ENCODE measurements around the gene ACP7.
"Not testable (repeated sequence)": the region's sequence is repeated elsewhere in the genome, so short reads cannot be mapped to it uniquely, and the experiment has no call there.

Gene ACP7

DNA sequence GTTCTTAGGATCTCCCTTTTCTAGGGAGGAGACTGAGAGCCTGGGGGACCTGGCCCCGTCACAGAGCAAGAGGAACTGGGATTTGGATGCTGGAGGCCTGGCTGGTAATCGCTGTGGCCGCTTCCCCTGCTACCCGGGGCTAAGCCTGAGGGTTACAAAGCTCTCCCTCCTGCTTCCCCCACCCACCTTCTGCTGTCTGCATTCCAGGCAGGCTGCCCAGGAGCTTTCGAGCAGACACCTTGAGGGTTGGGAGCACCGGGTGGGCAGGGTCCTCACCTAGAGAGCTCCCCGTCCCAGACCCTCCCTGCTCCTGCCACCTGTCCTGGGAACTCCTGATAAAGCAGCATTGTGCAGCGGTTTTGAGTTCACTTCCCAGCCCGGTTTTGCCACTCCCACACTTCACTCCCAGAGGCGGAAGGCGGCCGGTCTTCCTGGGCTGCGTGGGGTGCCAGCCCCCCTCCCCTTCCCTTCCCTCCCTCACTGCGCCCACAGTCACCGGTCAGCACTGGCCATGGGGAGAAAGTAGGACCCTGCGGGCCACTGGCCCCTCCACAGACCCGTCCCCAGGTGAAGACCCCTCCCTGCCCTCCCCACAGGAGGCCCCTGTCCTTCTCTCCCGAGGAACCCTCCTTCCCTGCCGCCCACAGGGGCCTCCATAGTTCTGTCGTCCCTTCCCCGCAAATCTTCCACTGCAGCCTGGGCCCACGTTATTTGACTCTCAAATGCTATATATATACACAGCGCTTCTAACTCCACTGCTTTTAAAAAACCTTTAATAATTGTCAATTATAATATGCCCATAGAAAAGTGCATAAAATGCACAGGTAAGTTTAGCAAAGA is 49.5 kb downstream of the ACP7 start:
- no peak for DNase-seq

DNA sequence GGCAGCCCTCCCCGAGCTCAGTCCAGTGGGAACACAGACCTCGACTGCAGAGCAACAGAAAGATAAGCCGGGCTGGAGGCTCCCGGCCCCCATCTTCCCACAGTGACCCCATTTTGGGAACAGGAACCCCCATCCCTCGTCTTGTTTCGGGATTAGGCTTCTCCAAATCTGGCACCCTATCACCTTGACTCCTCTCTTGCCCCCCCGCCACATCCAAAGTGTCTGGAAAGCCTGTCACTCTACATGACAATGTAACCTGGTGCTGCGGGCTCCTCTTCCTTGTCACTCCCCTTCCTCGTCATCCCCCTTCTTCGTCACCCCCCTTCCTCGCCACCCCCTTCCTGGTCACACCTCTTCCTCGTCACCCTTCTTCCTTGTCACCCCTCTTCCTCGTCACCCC is 51.5 kb downstream of the ACP7 start:
- DNase-seq: no peak

DNA sequence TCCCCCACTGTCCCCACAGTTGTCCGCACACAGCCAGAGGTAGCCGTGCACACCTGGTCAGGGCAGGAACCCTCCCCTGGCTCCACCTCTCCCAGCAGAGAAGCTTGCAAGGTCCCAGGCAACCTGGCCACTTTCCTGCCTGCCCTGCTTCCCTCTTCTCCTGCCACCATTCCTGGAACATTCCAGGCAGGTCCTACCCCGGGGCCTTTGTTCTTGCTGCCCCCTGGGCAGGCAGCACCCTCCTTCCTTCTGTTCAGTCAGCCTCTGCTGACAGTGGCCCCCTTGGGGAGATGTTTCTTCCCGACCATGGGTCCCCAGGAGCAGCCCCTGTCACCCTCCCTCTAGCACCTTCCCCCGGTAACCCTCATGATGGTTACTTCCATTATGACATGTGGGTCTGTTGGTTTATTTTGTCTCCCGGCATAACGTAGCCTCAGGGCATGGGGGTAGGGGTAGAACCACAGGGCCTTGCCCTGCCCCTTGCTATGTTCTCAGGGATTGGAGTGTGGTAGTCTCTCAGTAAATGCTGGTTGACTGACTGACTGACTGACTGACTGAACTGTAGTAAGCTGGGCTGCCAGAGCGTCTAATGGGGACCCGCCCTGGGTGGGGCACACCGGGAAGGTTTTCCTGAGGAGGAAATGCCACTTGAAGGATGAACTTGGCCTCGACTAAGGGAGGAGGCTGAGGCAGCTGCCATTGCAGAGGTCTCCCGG is 52.2 kb downstream of the ACP7 start:
- no peak for DNase-seq

DNA sequence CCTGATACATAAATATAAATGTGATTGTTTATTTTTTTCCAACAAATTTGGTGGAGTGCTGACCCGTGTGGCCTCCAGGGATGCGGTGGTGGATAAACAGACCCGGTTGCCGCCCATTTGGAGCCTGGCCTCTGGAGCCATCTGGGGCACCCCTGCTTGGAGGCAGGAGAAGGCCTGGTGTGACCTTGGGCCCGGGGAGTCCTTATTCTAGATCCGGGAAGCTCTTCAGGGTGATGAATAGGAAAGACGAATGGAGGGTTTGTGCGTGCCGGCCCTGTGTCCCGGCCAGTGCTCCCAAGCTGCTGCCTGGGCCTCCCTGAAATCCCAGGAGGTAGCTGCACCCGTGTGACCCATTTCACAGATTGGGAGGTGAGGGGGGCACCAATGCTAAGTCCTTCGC is 53.0 kb downstream of the ACP7 start:
- no peak for DNase-seq

DNA sequence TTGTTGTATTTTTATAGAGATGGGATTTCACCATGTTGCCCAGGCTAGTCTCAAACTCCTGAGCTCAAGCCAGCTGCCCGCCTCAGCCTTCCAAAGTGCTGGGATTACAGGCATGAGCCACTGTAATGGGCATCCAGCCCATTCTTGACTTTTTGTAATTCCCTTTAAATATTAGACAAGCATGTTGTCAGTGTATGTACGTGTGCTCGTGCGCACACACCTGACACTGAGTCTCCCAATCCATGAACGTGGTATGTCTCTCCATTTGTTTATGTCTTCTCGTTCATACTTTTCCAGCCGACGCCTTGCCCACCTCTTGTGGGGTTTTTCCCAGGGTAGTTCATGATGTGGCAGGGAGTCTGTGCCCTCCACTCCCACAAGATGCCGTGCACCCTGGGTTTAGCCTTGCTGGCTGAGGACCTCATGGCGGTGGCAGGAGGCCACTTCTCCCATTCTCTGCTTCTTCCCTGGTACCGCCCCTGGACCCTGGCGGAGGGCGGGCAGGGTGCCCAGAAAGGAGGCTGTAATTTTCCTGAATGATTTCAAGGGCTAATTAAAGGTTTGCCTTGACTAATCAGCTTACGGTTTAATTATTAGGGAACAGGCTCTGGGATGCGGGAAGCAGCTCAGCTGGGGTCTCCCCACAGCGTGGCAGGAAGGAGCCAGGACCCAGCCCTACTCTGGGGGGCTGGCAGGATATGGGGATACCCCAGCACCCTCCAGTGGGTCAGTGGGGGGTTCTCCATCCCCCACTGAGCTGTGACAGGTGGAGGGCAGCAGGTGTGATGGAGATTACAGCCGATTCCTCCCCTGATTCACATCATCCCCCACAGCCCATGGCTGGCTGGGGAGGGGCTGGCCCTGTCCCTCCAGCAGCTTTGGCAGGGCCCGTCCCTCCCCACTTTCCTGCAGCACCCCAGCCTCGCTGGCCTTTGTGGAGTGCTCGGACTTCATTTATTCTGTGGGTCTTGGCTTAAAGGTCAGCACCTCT is 54.3 kb downstream of the ACP7 start:
- DNase-seq: no peak

DNA sequence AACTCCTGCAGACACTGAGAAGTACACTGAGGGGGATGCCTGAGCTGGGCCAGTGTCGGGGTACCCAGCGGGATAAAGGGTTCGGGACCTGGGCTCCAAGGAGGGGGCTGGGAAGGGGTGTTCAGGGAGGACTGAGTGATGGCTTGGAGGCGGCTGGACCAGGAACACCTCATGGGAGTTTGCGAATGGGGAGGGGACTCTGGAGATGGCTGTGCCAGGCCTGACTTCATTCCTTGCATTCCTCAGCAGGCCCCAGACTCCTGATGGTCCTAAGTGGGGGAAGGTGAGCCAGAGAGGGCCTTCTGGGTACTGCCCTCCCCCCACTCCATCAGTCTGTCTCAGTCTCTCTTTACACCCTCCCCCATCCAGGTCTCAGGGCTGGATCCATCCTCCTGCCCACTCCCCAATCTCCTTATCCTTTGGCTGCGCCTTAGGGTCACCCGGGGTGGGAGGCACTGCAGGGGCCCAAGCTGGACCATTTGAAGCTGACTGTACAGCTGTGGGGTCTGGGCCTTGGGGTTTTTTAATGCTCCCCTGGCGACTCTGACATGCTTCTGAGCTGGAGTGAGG is 55.2 kb downstream of the ACP7 start:
- no peak for DNase-seq

DNA sequence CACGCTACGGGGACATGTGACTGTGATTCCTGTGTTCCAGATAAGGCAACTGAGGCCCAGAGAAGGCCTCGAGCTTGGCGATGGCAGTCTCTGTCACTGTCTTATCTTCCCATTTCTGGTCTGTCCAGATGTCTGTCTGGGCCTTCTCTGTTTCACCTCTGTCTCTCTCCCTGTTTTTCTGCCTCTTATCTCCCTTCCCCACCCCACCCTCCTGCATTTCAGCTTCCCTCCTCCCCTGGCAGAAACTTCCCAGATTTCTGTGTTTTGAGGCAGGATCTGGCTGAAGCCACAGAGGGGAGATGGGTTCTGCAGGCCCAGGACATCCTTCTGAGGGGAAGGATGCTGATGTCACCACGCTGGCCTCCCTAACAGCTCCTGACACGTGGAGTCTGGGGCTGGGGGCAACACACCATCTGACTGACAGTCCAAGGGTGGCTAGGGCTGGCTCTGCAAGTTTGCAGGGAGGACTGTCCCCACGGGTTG is 55.8 kb downstream of the ACP7 start:
- no peak for DNase-seq

DNA sequence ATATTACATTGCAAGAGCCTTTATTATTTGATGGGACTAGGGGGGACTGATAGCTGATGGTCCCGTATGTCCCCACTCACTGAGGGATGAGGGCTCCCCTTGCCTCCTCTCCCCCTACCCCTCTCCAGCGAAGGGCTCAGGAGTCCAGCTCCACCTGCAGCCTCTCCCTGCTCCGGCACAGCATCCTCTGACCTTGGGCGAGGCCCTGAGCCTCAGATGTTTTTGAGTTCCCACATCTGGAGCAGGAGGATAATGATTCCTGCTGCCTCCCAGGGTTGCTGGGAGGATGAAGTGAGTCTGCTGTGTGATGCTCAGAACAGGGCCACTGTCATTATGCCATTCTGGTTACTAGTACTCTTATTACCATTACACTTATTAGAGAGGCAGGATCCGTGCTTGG is 56.4 kb downstream of the ACP7 start:
- no peak for DNase-seq

DNA sequence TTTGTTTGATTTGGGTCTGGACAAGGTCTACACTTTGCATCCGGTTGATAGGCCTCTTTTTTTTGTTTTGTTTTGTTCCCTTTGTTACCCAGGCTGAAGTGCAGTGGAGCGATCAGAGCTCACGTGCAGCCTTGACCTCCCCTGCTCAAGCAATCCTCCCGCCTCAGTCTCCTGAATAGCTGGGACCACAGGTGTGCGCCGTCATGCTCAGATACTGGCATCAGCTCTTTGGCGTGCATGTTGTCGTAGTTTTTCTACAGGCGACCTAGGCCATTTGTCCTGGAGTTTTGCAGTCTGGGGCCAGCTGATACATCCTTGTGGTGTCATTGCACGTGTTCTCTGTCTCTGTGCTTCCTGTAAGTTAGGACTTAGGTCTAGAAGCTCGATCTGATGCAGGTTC is 57.8 kb downstream of the ACP7 start:
- DNase-seq: no peak

DNA sequence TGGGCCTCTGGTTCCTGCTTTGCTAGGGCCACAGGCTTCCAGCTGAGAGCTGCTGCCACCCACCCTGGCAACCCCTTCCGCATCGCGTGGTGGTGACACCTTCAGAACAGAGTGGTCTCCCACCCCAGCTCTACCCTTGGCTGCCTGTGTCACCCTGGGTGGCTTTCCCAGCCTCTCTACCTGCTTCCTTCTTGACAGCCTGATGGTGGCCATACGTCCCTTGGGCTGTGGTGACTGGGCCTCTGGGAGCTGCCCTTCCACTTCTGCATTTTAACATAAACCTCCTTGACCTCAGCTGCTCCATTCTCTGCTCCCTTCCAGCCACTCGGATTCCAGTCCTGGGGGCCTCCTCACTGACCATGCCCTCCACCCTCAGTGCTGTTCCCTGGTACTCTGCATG is 58.5 kb downstream of the ACP7 start:
- DNase-seq: no peak

DNA sequence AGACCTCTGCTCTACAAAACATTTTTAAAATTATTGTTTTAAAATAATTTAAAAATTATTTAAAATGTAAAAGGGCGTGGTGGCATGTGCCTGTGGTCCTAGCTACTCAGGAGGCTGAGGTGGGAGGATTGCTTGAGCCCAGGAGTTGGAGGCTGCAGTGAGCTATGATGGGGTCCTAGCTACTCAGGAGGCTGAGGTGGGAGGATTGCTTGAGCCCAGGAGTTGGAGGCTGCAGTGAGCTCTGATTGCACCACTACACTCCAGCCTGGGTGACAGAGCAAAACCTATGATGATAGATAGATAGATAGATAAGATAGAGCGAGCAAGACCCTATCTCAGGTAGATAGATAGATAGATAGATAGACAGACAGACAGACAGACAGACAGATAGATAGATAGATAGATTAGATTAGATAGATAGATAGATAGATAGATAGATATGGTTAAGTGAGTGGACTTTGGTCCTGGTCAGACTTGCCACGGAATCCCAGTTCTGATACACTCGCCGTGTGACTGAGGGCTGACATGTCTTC is 59.7 kb downstream of the ACP7 start:
- DNase-seq: not testable (repeated sequence)

DNA sequence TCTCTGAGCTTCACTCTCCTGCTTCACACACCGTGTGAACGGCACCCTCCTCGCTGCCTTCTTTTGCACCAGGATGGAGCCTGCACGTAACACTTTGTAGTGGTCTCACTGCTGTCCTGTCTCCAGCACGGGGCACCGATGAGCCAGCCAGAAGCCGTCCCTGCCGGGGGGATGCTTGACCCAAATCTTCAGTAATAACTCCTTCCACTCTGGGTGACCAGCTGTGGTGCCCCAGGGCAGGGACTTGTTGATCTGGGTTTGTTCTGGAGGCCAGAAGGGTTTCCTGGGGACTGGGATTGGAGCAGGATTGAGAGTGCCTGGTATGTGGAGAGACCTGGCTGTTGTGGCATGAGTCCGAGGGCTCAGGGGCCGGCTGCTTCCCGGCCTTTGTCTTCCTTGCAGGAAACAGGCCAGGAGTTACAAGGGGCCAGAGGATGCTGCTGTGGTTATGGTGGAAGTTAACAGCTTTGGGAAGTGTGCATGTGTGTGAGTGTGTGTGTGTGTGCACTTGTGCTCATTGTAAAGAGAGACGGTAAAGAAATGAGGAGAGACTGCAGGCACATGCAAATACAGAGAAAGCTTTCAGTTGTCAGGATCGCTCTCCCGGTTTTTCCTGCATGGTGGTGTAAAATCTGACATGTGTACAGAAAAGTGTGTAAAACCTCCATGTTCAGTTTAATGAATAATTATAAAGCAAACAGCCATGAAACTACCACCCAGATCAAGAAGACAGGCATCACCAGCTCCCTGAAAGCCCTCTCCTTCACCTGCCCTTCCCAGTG is 60.3 kb downstream of the ACP7 start:
- no peak for DNase-seq

DNA sequence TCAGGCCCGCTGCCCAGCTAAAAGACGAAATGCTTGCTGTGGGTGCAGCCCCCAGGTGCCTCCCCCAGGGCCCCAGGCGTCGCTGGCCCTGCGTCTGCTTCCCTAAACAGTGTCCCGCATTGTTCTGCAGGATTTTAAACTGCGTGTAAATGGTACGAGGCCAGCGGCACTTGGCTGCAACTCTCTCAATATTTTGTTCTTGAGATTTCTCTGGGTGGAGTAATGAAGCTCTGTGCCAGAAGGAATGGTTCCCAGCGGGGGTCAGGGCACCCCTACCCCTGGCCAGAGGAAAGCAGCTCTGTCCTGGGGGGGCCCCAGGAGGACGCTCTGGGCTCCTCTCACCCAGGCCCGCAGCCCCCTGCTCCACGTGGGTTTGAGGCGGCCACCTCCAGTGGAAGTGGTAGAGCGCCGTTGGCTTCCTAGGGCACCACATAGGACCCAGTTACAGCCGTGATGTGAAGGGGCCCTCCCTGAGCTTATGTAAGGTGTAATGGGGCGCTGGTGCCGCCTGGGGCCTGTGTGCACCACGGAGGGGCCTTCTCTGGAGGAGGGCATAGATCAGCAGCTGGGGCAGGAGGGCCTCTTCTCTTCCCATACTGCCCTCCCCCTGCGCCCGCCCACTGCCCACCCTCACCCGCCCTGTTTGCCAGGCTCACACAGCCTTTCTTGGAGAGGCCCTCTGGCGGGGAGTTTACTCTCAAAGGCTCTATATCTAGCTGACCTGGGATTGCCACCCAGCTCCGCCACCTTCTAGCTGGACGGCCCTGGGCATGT is 61.2 kb downstream of the ACP7 start:
- DNase-seq: no peak

DNA sequence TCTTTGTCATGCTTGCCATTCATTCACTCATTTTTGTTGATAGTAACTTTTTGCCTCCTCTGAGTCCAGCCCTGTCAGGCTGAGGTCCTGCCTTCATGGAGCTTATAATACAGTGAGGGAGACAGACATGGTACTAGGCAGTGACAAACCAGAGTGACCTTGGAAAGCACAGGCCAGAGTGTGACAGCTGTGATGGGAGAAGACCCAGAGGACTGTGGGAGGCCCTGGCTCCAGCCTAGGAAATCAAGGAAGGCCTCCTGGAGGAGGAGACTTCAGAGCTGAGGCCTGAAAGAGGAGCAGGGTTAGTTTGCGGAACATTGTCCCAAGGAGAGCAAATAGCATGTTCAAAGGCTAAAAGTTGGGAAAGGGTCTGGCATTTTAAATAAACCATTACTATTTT is 61.9 kb downstream of the ACP7 start:
- DNase-seq: no peak

DNA sequence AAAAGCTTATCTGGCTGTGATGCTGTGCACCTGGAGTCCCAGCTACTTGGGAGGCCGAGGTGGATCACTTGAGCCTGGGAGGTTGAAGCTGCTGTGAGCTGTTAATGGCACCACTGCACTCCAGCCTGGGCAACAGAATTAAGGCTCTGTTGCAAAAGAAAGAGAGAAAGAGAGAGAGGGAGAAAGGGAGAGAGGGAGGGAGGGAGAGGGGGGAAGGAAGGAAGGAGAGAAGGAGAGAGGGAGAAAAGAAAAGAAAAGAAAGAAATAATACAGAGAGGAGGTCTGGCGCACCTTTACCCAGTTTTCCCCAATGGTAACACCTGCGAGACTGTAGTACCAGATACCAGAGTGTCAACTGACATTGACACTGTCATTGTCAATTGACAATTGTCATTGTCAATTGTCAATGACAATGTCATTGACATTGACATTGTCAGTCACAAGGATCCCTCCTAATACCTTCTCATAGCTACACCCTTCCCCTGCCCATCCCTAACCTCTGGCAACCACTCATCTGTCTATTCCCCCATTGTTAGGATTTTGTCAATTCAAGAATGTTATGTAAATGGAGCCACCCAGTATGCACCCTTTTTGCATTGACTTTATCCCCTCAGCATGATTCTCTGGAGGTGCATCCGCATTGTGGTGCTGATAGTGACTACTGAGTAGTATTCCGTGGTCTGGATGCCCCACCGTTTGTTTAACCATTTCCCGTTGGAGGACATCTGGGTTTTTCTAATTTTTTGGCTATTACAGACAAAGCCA is 62.7 kb downstream of the ACP7 start:
- DNase-seq: no peak

DNA sequence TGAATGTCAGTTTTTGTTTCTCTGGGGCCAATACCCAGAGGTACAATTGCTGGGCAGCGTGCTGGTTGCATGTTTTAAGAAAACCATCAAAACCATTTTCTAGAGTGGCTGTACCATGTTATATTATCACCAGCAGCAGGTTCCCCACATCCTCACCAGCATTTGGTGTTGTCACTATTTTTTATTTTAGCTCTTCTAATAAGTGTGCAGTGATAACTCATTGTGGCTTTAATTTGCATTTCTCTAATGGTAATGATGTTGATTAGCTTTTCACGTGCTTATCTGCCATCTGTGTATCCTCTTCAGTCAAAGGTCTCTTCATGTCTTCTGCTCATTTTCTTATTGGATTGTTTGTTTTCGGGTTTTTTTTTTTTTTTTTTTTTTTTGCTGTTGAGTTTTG is 63.3 kb downstream of the ACP7 start:
- no peak for DNase-seq

DNA sequence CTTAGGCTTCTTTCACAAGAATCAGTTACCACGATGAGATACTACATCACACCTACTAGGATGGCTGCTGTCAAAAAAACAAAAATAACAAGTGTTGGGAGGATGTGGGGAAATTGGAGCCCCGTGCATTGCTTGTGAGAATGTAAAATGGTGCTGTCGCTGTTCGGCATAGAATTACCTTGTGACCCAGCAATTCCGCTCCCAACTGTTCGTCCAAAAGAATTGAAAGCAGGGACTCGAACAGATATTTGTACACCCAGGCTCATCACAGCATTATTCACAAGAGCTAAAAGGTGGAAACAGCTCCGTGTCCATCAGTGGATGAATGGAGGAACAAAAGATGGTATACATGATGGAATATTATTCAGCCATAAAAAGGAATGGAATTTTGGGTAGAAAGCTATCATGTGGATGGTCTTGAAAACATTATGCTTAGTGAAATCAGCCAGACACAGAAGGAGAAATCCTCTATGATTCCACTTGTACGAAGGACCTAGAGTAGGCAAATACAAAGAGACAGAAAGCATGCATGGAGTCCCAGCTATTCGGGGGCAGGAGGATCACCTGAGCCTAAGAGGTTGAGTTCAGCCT is 64.9 kb downstream of the ACP7 start:
- no peak for DNase-seq

DNA sequence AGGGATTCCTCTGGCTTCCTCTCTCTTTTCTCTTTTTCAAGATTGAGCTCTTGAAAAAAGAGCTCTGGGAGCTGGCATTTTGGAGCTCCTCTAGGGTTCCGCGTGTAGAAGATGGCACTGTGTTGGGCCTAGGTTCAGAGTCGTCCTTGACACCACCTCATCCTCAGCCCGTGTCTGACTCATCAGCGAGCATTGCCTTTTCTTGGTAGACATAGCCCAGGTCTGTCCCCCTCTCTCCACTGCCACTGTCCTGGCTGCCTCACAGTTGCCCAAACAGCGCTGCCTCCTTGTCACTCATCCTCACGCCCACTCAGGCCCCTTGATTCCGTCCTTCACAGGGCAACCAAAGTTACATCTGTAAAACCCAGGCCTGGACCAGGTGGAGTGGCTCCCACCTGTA is 66.1 kb downstream of the ACP7 start:
- no peak for DNase-seq

DNA sequence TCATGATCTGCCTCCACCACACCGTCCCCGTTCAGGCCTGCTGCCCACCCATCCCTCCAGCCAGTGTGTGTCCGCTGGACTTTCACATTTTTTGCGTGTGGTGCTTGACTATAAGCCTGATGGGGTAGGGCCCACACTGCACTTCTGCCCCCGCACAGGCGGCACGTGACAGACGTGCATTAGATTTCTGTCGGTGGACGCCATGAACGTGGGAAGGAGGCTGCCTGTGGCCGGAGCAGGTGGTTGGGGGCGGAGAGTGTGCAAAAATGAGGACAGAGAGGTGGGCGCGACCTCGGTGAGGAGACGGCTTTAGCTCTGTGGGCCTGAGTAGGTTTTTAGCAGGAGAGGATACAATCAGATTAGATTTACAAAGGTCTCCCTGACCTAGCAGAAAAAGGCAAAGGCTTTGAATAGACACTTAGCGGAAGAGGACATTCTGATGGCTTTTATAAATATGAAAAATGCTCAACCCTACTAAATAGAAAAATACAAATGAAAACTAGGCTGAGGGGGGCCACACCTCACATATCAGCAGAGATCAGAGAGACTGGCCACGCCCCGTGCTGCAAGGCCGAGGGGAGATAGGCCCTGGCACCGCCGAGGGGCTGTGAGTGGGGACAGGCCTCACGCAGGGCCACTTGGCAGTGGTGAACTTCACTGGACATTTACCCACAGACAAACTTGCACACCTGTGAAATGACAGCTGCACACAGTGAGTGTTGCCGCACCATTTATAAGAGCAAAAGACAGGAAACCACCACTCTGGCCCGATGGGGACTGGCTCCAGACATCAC is 66.8 kb downstream of the ACP7 start:
- DNase-seq: no peak
